Right lobe of liver (tissue), 6 donors: ENCODE measurements around the gene SCN8A. TPM values are rescaled to one million over a fixed set of nuclear protein-coding genes. Genes with fewer than 3 reads are reported as not detected.
"Not testable (repeated sequence)": the region's sequence is repeated elsewhere in the genome, so short reads cannot be mapped to it uniquely, and the experiment has no call there.

Source experiments
- ATAC-seq, 4 donors: fragments of 200-7000 bp; cut with Tn5 transposase; one replicate each; pipeline ENCODE4 v1.9.1; 2020; ENCODE audit warnings: mild to moderate bottlenecking in 4 of 4, moderate library complexity in 4 of 4
- DNase-seq, 3 donors: peaks; one replicate each; pipeline ENCODE4 v3.0.0-alpha.2; 2020
- H3K27ac ChIP-seq, 3 donors: fragments of 200-600 bp; one replicate each; pipeline ENCODE4 v1.8.0; 2022
- H3K27me3 ChIP-seq, 2 donors: fragments of 200-600 bp; one replicate each; pipeline ENCODE4 v1.8.0; 2022
- H3K36me3 ChIP-seq, 4 donors: fragments of 200-600 bp; sonication (generic) in 1 of 4; one replicate each; pipeline versions ENCODE4 v1.5.1 to v1.8.0; 2017 to 2022; ENCODE audit warnings: control low read depth in 1 of 4
- H3K4me1 ChIP-seq, 4 donors: fragments of 200-600 bp; sonication (generic) in 1 of 4; one replicate each; pipeline versions ENCODE4 v1.5.1 to v1.8.0; 2017 to 2022; ENCODE audit warnings: control low read depth in 1 of 4
- H3K4me3 ChIP-seq, 3 donors: fragments of 200-600 bp; one replicate each; pipeline ENCODE4 v1.8.0; 2022
- H3K9me3 ChIP-seq, 4 donors: fragments of 200-600 bp; sonication (generic) in 1 of 4; one replicate each; pipeline versions ENCODE4 v1.5.1 to v1.8.0; 2017 to 2022; ENCODE audit warnings: control low read depth in 1 of 4
- CTCF ChIP-seq, 4 donors: fragments of 200-600 bp in 3 of 4; fragments of 450-650 bp in 1 of 4; IDR thresholded peaks; one replicate each; pipeline versions ENCODE4 v1.5.1 to v1.8.0; 2016 to 2022; ENCODE audit warnings: antibody characterized with exemption in 4 of 4, mild to moderate bottlenecking in 2 of 4
- POLR2A ChIP-seq: fragments of 450-650 bp; IDR thresholded peaks from one replicate; pipeline ENCODE4 v1.6.1; 2017; ENCODE audit warnings: antibody characterized with exemption, mild to moderate bottlenecking
- WGBS: methylation state at CpG from one replicate; pipeline ENCODE4 v1.1.6; 2018; ENCODE audit warnings: low coverage, low lambda C conversion rate; ENCODE audit not compliant: insufficient coverage; ENCODE audit errors: missing lambda C conversion rate; 5-methylcytosine and 5-hydroxymethylcytosine counted together
- intact Hi-C, 2 donors: fragments of 100-400 bp; cut with DNase I; formaldehyde crosslinking; loops; one replicate each; pipeline versions ENCODE4 v1.11.2 to v1.14.1; 2022
- total RNA-seq, 6 experiments: library from RNA; depleted of rRNA in 2 of 6; stranded (reverse); fragments of >200 nt in 2 of 6; fragmentation: NEBNext Ultra II Directional in 3 of 6; extraction: Animal tissue kit (Norgen Biotek cat#: 25700) in 3 of 6; gene quantifications; one replicate each; pipeline versions ENCODE4 v1.1.0 to v1.2.4, GENCODE V29; 2016 to 2023
- donor health status: DM: no; HTN: yes; CAD: no.
- donor health status: DM: no; HTN: no; CAD: no.
- donor health status: DM: no; HTN: no; CAD: no.
- donor health status: DM: no; HTN: yes; CAD: no.
- donor health status: DM: no; HTN: yes; CAD: no.

SCN8A gene
- total RNA-seq, 6 experiments from 2014 or later: 1.7 to 5.6 (median 3.7) TPM

GRCh38 chr12:51598156-51598555 is 7.1 kb downstream of the SCN8A start:
- intact Hi-C loops: no loop called here
- no peaks in the 10 kb centered on the region for H3K9me3 ChIP-seq
- no peaks in the 10 kb centered on the region for H3K4me1 ChIP-seq
- DNase-seq (no peak), ATAC-seq (no peak)
- no peak for TF ChIP-seq CTCF (IDR thresholded peaks at IDR 0.05)
- no peak for TF ChIP-seq POLR2A
- H3K27me3 ChIP-seq: no peaks in the 10 kb centered on the region
- WGBS: 79% methylated on average over 4 of the region's 4 CpGs
- no peak overlapping the region for H3K27ac ChIP-seq
- H3K36me3 ChIP-seq: no peaks in the 10 kb centered on the region
- no peak overlapping the region for H3K4me3 ChIP-seq

- H3K36me3 ChIP-seq: no peaks in the 10 kb centered on the region
- ATAC-seq (no peak), DNase-seq (no peak)
- 79% methylated on average over 1 of the region's 1 CpG for WGBS
- TF ChIP-seq POLR2A (no peak), CTCF (IDR thresholded peaks at IDR 0.05) (no peak)
- intact Hi-C loops: no loop called here
- no peaks in the 10 kb centered on the region for H3K27me3 ChIP-seq
- no peaks in the 10 kb centered on the region for H3K9me3 ChIP-seq
- no peak overlapping the region for H3K27ac ChIP-seq
- no peak overlapping the region for H3K4me3 ChIP-seq
- H3K4me1 ChIP-seq: no peaks in the 10 kb centered on the region
These were observed 9.7 kb downstream of the SCN8A start for GRCh38 chr12:51600721-51601120.

- H3K4me3 ChIP-seq: no peak overlapping the region
- H3K36me3 ChIP-seq: no peaks in the 10 kb centered on the region
- no peak for DNase-seq
- intact Hi-C loops: no loop called here
- ATAC-seq: no peak
- no peaks in the 10 kb centered on the region for H3K9me3 ChIP-seq
- H3K27ac ChIP-seq: no peak overlapping the region
- H3K4me1 ChIP-seq: no peaks in the 10 kb centered on the region
- H3K27me3 ChIP-seq: no peaks in the 10 kb centered on the region
- TF ChIP-seq CTCF (IDR thresholded peaks at IDR 0.05): no peak
- TF ChIP-seq POLR2A: no peak
These were observed 10.2 kb downstream of the SCN8A start for GRCh38 chr12:51601241-51601640.

GRCh38 chr12:51605896-51606295 is 14.9 kb downstream of the SCN8A start:
- intact Hi-C loops, H3K36me3 ChIP-seq, H3K9me3 ChIP-seq, DNase-seq, ATAC-seq, H3K4me1 ChIP-seq, H3K4me3 ChIP-seq, H3K27me3 ChIP-seq, H3K27ac ChIP-seq: not testable (repeated sequence)
- WGBS: 80% methylated on average over 1 of the region's 1 CpG

- H3K4me1 ChIP-seq, H3K9me3 ChIP-seq, H3K36me3 ChIP-seq, intact Hi-C loops, H3K4me3 ChIP-seq, H3K27ac ChIP-seq, H3K27me3 ChIP-seq, ATAC-seq, DNase-seq: not testable (repeated sequence)
- 60% methylated on average over 2 of the region's 2 CpGs for WGBS
These were observed 16.2 kb downstream of the SCN8A start for GRCh38 chr12:51607197-51607596.

- ATAC-seq: no peak
- Histone ChIP-seq H3K4me1 (peaks cover 0 to 10% (median 6%) of the 10 kb centered on the region in 4 donors), H3K27ac (no peak overlapping the region), H3K9me3 (no peaks in the 10 kb centered on the region), H3K4me3 (no peak overlapping the region), H3K27me3 (no peaks in the 10 kb centered on the region), H3K36me3 (no peaks in the 10 kb centered on the region)
- TF ChIP-seq CTCF (IDR thresholded peaks at IDR 0.05) (no peak), POLR2A (no peak)
- intact Hi-C loops: no loop called here
- WGBS: 64% methylated on average over 4 of the region's 4 CpGs
- DNase-seq: no peak
These were observed 29.4 kb downstream of the SCN8A start for GRCh38 chr12:51620448-51620847.
